Measurements from ENCODE around the gene GSK3A.
"Not testable (repeated sequence)": the region's sequence is repeated elsewhere in the genome, so short reads cannot be mapped to it uniquely, and the experiment has no call there.

GSK3A gene

GRCh38 chr19:42267644-42268141 lies 25.3 kb upstream of the GSK3A start:
- DNase-seq, result no peak

DNA sequence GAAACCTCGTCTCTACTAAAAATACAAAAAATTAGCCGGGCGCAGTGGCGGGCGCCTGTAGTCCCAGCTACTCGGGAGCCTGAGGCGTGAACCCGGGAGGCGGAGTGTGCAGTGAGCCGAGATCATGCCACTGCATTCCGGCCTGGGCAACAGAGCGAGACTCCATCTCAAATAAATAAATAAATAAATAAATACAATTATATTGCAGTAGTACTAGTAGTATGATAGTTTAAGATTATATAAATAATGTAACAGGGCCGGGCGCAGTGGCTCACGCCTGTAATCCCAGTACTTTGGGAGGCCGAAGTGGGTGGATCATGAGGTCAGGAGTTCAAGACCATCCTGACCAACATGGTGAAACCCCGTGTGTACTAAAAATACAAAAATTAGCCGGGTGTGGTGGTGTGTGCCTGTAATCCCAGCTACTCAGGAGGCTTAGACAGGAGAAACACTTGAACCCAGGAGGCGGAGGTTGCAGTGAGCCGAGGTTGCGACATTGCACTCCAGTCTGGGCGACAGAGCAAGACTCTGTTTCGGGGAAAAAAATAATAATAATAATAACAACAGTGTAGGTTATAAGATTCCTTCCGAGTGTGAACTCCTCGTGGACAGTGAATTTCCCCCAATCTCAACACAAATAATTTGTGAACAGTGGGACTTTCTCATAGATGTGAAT lies 24.7 kb upstream of the GSK3A start:
- not testable (repeated sequence) for DNase-seq

DNA sequence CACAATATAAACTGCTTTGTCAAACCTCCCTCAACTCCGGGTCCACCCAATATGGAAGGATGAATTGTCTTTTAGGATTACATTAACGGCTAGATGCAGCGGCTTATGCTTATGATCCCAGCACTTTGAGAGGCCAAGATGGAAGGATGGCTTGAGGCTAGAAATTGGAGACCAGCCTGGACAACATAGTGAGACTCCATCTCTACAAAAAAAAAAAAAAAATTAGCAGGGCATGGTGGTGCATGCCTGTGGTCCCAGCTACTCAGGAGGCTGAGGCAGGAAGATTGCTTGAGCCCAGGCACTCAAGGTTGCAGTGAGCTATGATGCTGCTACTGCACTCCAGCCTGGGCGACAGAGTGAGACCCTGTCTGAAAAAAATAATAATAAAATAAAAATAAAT lies 23.7 kb upstream of the GSK3A start:
- DNase-seq, result not testable (repeated sequence)

DNA sequence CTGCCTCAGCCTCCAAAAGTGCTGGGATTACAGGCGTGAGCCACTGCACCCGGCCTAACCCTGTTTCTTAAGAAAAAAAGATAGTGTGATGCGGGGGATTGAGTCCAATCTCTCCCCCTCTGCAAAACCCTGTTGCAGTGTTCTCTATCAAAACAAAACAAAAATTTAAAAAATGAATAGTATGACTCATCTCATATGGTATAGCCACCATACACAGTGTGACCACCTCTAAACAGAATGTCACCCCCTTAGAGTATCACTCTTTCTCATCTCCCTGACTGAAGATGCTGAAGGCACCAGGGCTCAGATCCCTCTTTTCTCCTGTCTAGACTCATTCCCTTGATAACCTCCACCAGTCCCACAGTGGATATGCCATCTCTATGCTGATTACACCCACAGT lies 19.4 kb upstream of the GSK3A start:
- DNase-seq, result no peak

DNA sequence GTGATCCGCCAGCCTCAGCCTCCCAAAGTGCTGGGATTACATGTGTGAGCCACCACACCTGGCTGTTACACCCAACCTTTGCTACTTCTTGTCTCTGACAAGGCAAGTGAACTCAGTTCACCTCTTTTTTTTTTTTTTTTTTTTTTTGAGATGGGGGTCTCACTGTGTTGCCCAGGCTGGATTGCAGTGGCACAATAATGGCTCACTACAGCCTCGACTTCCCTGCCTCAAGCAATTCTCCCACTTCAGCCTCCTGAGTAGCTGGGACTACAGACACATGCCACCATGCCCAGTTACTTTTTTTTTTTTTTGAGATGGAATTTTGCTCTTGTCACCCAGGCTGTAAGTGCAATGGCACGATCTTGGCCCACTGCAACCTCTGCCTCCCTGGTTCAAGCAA lies 15.4 kb upstream of the GSK3A start:
- DNase-seq, result not testable (repeated sequence)

- DNase-seq, result no peak
Observed at GRCh38 chr19:42255766-42256745, 13.7 kb upstream of the GSK3A start.

- DNase-seq, result peak; percentile 63
Observed at GRCh38 chr19:42254850-42255765, 12.7 kb upstream of the GSK3A start, which contains the start of gene ERF. Gene ERF (minus strand): TSS chr19:42255128. CDS start chr19:42254999, 129 bp downstream.

DNA sequence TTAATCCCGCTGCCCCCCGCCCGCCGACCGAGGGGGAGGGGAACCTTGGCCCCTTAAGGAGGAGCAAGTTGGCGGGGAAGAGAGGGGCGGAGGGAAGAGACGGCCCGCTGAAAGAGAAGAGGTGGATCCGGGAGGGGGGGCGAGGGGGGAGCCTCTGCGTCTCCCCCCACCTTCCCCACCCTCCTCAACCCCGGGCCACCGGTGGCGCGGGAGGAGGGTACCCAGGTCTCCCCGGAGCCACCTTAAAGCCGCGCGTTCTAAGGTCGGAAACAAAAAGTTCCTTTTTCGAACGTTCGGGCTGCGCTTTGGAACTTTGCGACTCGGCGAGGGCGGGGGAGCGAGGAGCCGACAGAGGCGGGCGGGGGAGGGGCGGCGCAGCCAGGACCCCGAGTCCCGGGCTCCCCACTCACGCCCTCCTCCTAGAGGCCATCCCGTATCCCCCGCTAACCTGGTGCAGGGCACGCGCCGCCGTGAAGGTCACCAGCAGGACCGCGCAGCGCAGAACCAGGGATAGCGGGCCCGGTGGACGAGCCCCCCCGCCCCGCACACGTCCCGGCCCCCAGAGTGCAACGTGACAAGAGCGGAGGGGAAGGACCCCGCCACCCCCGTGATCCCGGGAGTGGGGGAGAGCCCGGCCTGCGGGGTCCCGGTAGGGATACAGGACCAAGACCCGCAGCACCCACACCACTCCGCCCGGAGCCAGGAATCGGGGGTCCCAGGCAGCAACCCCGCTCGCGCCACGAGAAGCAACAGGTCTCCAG lies 11.9 kb upstream of the GSK3A start:
- DNase-seq, result peak; percentile 37

- no peak for DNase-seq
Observed at GRCh38 chr19:42253245-42254088, 11.1 kb upstream of the GSK3A start.

DNA sequence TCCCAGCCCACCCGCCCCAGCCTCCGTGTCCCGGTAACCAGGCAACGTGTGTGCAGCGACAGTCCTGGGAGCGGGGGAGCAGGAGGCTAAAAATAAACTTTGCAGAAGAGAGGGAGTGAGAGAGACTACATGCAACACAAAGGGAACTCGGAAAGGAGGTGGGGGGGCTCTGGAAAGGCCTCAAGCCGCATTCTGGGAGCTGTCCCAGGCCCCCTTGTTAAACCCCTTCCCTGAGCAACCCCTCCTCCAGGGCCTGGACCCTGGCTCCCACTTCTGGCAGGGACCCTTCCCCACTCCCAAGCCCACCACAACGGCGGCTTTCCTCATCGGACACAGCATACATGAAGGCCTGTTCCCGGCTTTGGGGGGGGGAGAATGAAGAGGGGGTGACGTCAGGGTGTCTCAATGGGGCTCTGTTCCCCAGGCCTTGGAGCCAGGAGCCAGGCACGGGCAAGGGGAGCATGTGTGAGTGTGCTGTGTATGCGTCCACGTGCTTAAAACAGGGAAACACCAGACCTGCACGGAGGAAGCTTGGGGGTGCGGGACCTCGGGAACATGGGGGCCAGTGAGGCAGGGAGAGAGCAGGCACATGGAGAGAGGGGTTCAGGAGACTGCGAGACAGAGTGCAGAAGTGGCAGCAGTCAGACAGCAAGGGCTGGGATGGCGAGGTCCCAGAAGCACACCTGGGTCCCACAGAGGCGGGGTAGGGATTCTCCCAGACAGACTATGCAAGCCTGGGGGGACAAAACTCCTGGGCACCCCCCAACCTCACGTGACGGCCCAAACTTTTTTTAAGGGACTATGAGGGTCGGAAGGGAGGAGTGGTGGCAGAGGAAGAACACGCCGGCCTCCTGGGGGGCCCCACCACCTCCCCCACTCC lies 10.2 kb upstream of the GSK3A start:
- DNase-seq, result no peak

DNA sequence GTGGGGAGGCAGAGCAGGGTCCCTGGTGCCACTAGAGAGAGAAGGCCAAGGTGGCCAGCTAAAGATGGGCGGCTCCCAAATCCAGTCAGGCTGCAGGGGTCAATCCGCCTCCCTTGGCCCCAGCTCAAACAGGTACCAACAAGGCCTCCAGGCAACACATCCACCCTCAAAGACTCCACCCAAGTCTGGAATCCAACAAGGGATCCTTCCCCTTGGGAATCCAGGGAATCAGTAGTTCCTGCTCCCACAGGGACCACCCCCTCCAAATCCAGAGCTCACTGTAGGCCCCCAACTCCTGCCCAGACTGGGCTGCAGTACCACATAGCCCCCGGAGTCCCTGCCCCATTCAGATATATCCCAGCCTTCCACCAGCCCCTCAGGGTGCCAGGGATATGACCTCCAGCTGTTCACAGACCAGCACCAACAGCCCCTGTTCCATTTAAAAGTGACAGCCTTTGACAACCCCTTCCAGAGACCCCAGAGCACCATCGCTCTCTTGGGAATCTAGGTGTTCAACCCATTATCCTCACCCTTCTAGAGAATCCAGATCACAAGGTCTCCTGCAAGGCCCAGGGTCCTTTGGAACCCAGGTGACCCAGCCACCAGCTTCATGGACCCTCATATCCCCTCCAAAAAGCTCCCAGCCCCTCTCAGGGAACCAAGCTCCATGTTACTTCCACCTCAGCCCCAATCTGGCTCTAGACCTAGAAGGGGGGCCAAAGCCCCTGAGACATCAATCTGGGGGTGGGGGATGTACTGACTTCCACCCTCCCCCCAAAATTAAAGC lies 9.4 kb upstream of the GSK3A start:
- no peak for DNase-seq

- no peak for DNase-seq
Observed at GRCh38 chr19:42250666-42251531, 8.5 kb upstream of the GSK3A start.

DNA sequence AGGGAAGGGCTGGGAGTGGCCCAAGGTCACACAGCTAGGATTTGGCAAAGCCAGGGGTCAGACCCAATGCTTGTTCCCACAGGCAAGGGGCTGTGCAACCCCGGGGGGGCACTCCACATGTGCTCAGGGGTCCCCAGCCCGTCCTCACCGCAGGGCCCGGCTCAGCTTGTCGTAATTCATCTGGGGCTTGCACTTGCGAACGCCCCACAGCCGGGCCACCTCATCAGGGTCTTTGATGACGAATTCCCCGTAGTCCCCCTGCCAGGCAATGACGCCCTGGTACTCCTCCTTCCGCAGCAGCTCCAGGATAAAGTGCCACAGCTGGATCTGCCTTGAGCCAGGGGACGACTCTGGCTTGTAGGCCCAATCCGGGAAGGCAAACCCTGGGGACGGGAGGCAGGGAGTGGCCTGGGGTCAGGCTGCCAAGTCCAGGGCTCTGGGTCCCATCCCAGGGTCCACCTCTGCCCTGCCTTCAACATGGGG lies 7.8 kb upstream of the GSK3A start:
- DNase-seq, result no peak

- no peak for DNase-seq
Observed at GRCh38 chr19:42249769-42250168, 7.4 kb upstream of the GSK3A start.

DNA sequence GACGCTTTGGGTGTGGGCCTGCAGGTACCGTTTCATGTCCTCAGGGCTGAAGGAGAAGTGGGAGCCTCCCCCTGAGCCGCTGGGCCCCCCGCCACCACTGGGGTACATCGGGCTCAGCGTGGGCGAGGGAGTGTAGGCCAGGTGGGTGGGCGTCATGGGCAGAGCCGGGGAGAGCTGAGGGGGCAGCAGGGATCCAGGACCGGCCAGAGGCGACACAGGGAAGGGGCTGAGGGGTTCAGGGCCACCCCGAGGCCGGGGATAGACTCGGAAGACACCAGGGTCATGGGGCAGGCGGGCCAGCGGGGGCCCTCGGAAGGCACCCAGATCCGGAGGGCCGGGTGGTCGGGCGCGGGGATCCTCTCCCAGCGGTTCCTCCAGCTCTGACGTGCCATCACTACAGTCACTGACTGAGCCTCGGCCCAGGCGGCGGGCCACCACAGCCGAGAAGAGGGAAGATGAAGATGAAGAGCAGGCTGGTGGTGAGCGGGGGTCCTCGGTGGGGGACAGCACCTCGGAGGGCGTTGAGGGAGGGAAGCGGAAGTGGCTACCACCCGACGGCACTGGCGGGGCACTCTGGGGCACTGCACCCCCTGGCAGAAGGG lies 6.8 kb upstream of the GSK3A start:
- no peak for DNase-seq

DNA sequence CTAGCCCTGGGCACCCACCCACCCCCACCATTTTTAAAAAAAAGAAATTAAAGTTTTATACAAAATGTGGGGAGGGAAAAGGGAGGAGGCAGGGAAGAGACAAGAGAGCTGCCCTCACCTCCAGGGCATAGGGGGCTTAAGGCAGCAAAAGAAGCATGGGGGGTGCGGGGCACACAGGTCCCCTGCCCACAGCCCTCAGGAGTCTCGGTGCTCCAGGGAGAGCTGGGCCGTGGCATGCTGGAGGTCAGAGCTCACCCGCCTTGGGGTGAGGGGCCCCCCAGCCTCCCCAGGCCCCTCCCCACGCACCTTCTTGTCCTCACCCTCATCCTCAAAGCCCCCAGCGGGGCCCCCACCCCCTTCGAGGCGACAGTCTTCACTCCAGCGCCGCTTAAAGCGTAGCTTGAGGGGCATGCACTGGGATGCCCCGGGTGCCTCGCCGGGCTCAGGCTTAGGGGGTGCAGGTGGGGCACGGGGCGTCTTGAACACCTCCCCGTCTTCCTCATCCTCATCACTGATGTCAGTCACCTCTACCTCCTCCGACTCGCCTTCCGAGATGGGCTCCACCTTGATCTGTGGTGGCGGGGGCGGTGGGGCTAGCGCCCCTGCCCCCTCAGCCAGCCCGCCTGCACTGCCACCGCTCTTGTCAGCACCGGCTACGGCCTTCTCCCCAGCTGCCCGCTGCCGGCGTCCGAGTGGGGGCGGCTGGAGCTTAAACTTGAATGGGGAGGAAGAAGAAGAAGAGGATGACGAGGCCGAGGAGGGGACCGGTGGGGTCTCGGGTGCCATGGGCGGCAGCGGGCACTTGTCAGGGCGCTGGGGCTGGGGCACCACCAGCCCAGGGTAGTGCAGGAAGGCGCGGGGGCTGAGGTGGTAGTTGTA lies 6.1 kb upstream of the GSK3A start:
- DNase-seq, result no peak

All from GF-D8 (cell line).